ENCODE measurements around the gene MAGOH.
A peak's percentile ranks its signal among the peaks of the same experiment; 100 is the strongest.

MAGOH gene

DNA sequence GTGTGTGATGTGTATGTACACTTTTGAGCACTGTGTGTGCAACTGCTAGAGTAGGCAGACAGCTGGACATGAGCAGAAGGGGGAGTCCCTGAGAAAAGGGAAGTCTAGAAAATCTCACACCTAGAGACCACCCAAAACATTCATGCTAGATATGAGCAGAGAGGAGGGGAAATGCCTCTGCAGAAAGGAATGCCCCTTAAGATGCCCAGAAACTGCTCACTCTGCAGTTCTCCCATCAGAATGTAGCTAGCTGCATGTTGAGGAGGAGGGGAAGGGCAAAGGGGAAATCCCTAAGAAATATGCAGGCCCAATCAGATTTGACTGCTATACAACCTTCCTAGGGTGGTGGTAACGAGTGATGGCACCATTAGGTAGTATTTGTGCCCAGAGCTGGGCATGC lies 31.8 kb upstream of the MAGOH start:
- no peak for DNase-seq

DNA sequence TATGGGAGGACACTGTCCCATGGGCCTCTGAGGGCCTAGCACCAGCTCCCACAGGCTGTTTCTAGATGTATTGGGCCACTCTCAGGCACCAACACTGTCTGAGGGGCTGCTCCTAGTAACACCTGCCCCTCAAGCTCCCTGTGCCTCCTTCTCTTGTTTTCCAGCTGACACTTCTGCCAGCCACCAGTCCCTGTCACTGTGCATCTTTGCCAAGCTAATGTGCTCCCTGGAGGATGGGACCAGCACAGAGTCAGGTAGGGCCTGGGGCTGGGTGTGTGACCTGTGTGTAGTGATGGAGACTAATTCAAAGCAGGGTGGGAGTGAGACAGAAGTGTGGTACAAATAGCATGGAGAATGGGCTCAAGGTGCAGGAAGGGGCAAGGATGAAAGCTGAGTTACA lies 29.4 kb upstream of the MAGOH start:
- DNase-seq, result no peak

DNA sequence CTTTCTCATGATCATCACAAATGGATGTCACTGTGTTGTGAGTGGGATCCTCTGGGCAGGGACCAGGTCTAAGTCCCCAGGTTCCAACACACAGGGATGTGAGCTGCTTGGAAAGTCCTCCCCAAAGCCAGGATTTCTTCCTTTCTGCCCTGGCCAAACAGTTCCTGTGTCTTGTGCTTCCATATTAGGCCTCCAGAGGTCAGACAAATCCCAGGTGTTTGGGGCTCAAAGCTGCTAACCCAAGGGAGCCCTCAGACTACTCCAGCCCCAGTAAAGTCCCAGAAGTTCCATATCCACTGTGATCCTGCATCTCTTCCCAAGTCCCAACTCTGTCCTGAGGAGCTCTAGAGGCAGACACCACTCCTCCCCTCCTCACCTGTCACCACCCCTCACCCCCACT lies 27.7 kb upstream of the MAGOH start:
- DNase-seq, result no peak

DNA sequence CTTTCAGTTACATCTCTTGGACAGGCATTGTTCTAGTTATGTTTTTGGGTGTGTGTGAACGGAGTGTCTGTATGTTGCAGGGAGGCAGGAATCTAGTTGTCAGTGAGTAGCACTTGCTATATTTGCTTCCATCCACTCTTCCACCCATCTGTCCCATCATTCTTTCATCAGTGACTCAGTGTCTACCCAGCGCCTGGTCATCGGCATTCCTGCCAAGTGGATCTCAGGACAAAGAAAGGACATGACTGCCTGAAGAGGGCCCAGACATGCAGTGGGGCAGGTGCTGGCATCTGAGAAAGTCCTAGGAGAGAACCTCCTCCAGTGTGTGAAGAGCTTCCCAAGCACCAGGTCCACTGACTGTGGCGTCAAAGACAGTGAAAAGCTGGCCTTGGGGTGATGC lies 27.3 kb upstream of the MAGOH start:
- no peak for DNase-seq

DNA sequence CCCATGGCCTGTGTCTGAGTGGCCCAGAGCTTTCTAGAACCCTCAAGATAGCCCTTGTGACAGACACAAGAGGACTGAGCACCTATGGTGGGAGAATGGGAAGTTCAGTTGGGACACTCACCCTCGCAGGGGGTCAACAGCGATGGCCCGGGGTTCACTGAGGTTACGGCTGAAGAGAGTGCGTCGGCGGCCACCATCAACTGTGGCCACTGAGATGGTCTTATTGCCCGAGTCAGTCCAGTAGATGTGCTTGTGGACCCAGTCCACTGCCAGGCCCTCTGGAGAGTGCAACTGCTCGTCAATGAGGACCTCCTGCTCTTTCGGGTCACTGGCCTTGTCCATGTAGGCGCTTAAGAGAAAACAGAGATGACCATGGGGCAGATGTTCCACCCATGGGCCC lies 25.7 kb upstream of the MAGOH start:
- DNase-seq, result no peak

GRCh38 chr1:53262000-53262399 lies 23.7 kb upstream of the MAGOH start:
- no peak for DNase-seq

DNA sequence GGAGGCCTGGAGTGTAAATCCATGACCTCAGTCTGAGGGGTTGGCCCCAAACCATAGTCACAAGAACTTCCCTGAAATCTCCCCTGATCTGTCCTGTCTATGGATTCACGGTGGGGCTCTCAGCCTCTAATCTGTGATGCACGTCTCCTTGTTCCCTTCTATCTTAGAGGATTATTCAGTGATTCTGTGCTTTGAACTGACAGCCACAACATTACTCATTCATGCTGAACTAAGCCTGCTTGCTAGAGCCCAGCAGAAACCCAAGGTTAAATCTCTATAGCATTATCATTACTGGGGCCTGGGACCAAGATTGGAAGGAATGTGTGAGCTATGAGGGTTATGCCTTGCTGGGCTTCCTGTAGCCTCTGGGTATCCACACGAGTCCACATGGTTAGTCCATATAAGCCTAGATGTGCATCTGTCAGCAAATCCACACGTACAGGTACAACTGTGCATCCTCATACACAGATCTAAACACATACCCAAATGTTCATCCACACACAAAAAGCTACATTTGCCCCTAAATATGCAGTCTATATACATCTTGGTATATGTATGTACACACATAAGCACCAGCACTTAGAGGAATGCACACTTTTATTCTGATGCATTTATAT lies 22.4 kb upstream of the MAGOH start:
- no peak for DNase-seq

GRCh38 chr1:53259932-53260331 lies 21.6 kb upstream of the MAGOH start:
- no peak for DNase-seq

DNA sequence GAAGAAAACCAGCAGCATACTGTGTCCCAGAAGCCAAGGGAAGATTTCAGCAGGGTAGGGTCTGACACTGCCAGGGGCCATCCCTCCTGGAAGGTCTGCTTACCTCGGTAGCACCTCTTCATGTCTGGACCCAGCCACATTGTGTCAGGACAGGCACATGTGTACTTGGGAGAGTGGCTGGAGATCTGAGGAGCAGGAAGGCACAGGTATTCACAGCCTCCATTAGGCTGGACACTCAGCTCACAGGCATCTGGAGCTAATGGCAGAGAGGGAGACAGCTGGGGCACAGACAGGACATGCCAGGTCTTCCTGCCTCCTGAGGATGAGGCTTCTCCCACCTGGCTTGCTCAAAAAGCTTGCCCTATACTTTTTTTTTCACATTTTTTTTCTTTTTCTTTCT lies 19.9 kb upstream of the MAGOH start:
- no peak for DNase-seq

DNA sequence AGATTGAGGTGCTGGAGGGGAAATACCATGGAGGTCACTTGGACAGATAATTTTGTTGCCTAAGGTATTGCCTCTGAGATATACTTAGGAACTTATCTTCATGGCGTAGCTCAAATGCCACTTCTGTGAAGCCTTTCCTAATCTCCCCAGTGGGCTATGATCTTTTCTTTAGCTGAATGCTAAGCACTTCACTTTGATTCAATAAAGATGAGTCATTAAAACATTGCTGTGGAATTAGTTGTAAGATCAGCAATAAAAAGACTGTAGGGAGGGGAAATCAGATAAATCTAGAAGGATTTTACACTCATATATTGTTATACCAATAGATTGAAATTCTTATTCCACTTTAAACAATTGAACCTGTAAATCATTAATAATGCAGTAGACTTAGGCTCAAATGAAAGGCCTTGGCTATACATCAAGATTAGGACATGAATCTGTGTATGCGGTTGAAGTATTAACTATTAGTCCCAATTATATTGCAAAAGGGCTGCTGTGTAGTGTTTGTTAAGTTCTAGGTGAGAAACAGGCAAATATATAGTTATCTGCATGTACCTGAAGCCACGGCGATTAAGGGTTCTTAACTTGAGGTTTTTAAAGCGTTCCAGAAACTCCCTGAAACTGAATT lies 19.2 kb upstream of the MAGOH start:
- no peak for DNase-seq

DNA sequence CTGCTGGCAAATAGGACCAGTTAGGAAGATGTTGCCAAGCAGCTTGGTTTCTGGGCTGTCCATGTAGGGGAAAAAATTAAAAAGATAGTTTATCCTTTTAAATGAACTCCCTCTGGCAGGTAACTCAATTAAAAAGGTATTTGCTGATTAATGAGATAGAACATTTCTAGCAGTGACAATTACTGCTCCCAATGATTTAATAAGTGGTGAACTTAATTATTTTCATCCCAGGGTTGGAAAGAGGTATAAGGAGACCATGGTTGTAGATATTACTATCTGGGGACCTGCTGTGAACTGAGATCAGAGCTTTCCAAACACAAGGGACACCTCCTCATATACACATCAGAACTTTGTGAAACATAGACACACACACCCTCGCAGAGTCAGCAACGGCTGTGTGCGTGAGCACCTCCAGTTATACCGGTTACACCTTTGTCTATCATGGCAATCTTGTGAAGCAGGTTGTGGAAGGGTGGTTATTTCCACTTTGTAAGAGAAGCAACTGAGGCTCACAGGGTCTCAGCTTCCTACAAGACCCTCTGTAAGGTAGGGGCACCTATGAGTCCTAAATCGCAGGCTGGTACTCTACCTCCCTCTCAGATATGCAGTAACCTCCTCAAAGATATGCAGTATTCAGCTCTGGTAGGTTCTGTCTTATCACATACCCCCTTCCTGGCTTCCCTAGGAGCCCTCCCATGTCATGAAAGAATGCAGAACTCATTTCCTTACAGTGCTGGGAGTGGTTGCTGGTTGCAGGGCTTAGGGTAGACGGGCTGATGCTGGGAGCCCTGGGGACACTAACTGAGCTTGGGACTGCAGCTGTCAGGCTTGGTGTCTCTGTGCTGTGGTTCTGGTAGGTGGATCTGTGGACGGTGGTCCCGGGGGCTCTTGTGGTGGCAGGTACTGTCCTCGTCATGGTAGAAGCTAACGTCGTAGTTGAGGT lies 18.5 kb upstream of the MAGOH start:
- no peak for DNase-seq

DNA sequence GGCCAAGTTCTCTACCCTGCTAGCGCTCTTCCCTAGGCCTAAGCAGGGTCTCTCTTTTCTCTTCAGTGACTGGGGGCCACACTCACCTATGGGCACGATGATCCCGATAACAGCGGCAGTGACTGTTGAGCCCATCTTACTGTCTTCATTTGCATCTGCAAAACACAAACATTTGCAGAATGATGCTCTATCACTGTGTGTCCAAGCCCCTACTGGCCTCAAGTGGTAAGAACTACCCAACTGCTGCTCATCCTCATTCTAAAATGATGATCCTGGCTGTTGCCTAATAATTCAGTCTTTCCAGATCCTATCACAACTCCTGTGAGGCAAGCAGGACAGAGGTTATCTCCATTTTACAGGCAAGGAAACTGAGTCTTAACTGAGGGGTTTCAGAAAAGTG lies 16.7 kb upstream of the MAGOH start:
- no peak for DNase-seq

- no peak for DNase-seq
These were observed 15.8 kb upstream of the MAGOH start for GRCh38 chr1:53254011-53254640.

DNA sequence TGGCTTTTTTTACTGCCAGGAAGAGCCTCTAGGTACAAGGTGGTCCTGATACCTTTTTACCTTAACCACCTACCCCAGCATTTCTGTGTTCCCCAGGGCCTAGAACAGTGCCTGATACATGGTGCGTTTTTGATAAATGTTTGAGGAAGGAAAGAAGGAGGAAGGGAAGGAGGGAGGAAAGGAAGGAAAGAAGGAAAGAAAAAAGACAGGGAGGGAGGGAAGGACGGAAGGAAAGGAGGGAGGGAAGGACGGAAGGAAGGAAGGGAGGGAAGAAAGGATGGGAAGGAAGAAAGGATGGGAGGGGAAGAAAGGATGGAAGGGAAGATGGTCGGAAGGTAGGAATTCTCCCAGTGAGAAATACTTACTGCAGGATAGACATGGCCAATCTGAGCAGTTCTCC lies 12.0 kb upstream of the MAGOH start:
- no peak for DNase-seq

- DNase-seq, result no peak
These were observed 11.4 kb upstream of the MAGOH start for GRCh38 chr1:53249706-53250105.

DNA sequence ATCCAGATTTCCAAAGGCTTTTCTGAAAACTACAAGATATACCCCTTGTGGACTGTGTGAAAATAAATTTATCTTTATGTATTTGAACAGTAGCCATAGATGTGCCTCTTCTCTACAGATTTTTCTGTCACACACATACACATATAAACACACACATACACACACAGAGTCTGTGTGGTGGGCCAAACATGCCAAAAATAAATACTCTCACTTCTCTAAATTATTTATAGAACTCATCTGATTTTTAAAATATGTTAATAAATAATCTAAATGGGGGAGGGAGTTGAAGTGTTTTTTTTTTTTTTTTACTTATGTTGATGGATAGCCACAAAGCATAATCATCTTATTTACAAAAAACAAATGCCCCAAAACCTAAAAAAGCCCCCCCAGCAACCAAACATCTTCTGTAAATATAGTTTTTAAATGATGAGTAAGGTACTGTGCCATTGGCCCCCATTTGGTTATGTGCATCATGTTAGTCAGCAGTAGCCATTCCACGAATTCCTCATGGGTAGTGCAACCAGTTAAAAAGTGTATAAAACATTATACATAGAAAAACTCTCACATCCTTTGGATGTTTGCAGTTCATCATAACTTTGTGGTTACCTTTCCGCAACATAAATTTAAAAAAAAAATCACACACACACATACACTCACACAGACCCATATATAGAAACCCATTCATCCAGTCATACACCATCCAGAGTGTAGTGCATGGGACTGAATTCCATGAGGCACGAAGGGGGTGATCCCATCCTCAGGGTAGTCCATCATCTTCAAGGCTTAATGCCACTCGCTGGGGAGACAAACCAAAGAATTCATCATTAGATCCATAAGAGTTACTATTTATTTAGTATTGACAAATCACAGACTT lies 8.2 kb upstream of the MAGOH start:
- no peak for DNase-seq

GRCh38 chr1:53244141-53244540 lies 5.8 kb upstream of the MAGOH start:
- no peak for DNase-seq

GRCh38 chr1:53242381-53242780 lies 4.1 kb upstream of the MAGOH start:
- no peak for DNase-seq

DNA sequence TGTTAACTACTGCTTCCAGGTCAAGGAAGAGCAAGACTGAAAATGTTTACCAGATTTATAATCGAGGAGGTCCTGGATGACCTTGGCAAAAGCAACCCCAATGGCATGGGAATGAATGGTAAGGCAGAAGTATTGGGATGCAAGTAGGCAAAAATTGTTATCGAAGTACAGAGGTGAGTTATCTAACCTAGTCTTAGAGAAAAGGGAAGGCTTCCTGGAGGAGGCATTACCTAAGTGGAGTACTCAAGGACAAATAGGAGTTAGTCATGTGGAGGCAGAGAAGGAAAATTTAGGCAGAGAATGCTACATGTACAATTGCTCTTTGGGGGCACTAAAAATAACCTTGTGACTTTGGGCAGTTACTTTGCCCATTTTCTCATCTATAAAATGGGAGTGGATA lies 3.5 kb upstream of the MAGOH start:
- no peak for DNase-seq

DNA sequence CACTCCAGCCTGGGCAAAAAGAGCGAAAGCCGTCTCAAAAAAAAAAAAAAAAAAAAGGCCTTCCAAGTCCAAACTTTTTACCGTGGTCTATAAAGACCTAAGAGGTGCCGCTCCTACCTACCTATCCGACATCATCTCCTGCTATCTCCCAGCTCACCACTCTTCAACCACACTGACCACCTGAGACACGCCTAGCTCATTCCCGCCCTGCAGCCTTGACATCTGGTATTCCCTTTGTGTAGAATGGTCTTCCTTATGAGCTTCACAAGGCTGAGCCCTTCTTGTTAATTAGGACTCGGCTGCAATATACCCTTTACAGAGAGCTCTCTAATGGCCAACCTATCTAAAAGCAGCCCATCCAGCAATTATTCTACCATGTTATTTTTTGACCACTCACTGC lies 680 bp downstream of the MAGOH start:
- DNase-seq, result no peak

DNA sequence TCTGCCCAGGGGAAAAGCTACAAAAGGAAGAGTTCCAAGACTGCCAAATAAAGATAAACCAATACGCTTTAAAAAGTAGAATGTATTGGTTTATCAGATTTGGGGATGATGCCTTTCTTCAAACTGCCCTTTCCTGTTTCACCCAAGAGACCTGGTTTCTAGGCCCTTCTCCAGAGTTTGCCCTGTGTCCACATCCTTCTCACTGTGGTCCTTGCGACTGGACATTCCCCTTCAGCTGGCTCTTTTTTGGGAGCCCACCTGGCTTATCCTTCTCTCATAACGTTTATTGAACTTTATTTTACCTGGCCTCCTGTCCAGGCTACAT lies 17.4 kb downstream of the MAGOH start:
- no peak for DNase-seq

- peak; percentile 97 for DNase-seq
These were observed 18.0 kb downstream of the MAGOH start, which contains the start of gene CZIB for GRCh38 chr1:53220171-53220961. TSS of gene CZIB (minus strand) at chr1:53220634. CDS start at chr1:53220575, 59 bp downstream.

All from activated effector memory CD4-positive, alpha-beta T cell treated with anti-CD3 and anti-CD28 coated beads, Interleukin-2, amount 50 U/mL, for 16 hours (primary cell).